Subcutaneous abdominal adipose tissue (tissue), 5 donors: ENCODE measurements around the gene RABGAP1L.
"Not testable (repeated sequence)": the region's sequence is repeated elsewhere in the genome, so short reads cannot be mapped to it uniquely, and the experiment has no call there.

Source experiments
- H3K27ac ChIP-seq: one replicate; pipeline ENCODE4 v1.7.0; 2013; ENCODE audit warnings: low read depth, mild to moderate bottlenecking, inconsistent platforms, low read length, moderate library complexity
- H3K27me3 ChIP-seq, 5 donors: one replicate each; pipeline ENCODE4 v1.7.0; 2013; ENCODE audit warnings: low read length in 5 of 5, inconsistent platforms in 1 of 5; ENCODE audit not compliant: control insufficient read depth in 5 of 5, insufficient read depth in 4 of 5
- H3K36me3 ChIP-seq, 5 donors: one replicate each; pipeline ENCODE4 v1.7.0; 2013; ENCODE audit warnings: low read length in 5 of 5; ENCODE audit not compliant: control insufficient read depth in 5 of 5, insufficient read depth in 5 of 5
- H3K4me1 ChIP-seq, 5 donors: one replicate each; pipeline ENCODE4 v1.7.0; 2013; ENCODE audit warnings: low read length in 5 of 5, mild to moderate bottlenecking in 3 of 5, moderate library complexity in 1 of 5; ENCODE audit not compliant: control insufficient read depth in 5 of 5, insufficient read depth in 5 of 5
- H3K4me3 ChIP-seq, 5 donors: one replicate each; pipeline ENCODE4 v1.7.0; 2013; ENCODE audit warnings: low read length in 5 of 5, low read depth in 1 of 5
- H3K9ac ChIP-seq, 5 donors: one replicate each; pipeline ENCODE4 v1.7.0; 2013; ENCODE audit warnings: low read length in 5 of 5, mild to moderate bottlenecking in 4 of 5, moderate library complexity in 3 of 5
- H3K9me3 ChIP-seq, 5 donors: one replicate each; pipeline ENCODE4 v1.7.0; 2013; ENCODE audit warnings: low read length in 5 of 5; ENCODE audit not compliant: control insufficient read depth in 5 of 5
- donor health status: healthy.
- donor health status: healthy.
- donor health status: healthy.
- donor health status: healthy.
- donor health status: healthy.

The RABGAP1L gene

DNA sequence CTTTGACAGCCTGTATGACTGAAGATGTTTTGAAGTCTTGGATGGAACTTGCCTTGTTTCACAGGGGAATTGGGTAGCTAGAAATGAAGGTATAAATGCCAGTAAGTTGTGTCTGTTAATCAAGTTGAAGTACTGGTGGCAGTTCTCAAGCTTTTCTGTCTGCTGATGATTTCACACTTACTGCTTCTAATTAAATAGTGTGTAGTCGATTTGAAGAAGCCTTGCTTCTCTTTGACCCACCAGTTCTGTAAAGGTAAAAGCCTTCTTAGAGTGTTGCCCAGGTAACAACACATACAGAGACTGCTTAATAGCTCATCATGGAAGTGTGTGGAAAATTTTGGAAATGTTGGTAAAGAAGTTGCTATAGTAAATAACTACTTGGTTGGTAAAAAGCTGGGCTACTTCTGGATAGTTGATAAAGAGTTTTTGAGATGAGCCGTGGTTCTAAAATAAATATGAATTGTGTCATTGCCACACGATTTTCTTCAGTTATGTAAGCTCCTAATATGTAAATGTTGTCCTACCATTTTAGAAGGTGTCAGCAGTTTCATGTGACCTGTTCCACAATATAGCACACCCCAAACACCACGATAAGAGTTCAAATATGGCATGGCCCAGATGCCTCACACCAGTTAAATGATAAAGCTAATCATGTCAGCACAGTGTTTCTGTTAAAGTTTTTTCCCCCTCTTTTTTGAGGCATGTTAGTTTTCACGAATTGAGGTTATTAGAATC lies 7.4 kb downstream of the RABGAP1L start:
- no peaks in the 10 kb centered on the region for H3K36me3 ChIP-seq
- H3K4me3 ChIP-seq: no peak overlapping the region
- no peak overlapping the region for H3K27ac ChIP-seq
- H3K9me3 ChIP-seq: no peaks in the 10 kb centered on the region
- H3K27me3 ChIP-seq: no peaks in the 10 kb centered on the region
- peak overlapping the region in 1 of 5 donors; percentile 13 for H3K9ac ChIP-seq
- H3K4me1 ChIP-seq: peaks cover 0 to 3% (median 0%) of the 10 kb centered on the region in 5 donors

DNA sequence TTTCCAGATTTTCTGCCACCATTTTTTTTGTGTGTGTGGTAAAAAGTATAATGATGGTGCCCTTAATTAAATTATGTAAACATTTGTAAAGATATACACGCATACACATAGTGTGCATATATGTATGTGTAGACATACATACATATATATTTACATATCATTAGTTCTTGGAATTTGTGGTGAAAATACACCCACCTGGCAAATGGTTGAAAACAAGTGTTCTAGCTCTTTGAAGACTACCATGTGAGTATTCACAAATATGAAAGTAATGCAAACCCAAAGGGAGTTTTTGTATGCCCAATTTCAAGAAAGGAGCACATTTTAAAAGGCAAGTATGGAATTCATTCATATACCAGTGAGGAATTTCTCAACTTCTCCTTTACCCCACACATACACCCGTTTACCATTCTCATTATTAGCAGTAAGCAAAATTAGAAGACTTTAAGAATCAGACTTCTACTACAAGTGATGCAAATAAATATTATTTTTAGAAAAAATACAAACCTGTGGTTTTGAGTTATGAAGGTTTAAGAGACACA lies 8.0 kb downstream of the RABGAP1L start:
- no peaks in the 10 kb centered on the region for H3K27me3 ChIP-seq
- no peak overlapping the region for H3K4me3 ChIP-seq
- H3K36me3 ChIP-seq: no peaks in the 10 kb centered on the region
- H3K9ac ChIP-seq: no peak overlapping the region
- H3K9me3 ChIP-seq: no peaks in the 10 kb centered on the region
- H3K4me1 ChIP-seq: peaks cover 0 to 3% (median 0%) of the 10 kb centered on the region in 5 donors
- H3K27ac ChIP-seq: no peak overlapping the region

DNA sequence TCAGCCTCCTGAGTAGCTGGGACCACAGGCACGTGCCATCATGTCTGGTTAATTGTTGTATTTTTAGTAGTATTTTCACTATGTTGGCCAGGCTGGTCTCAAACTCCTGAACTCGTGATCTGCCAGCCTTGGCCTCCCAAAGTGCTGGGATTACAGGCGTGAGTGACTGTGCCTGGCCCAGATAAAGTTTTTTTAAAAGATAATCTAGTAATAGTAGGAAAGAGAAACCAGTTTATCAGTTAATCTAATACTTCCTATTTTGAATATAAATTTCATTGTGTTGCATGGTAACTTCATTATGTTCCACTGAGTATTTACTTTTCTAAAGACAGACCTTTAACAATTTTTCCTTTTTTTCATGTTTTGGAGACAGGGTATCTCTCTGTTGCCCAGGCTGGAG lies 10.0 kb downstream of the RABGAP1L start:
- Histone ChIP-seq H3K9ac (no peak overlapping the region), H3K27ac (no peak overlapping the region), H3K4me3 (no peak overlapping the region), H3K27me3 (no peaks in the 10 kb centered on the region), H3K9me3 (no peaks in the 10 kb centered on the region), H3K4me1 (peaks cover 0 to 3% (median 0%) of the 10 kb centered on the region in 5 donors), H3K36me3 (no peaks in the 10 kb centered on the region)

DNA sequence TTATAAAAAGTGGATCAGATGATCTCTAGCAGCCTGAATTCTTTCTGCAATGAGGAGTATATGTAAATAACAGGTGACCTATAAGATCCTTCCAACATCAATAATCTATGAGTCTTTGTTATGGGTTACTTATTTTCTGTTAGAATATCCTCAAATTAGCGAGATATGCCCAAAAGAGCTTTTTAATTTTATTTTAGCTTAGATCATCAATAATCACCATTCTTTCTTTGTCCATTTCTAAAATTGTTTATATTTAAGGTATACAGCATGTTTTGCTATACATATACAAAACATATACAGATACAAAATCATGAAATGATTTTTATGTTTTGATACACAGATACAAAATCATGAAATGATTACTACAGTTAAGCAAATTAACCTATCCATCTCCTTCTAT lies 11.8 kb downstream of the RABGAP1L start:
- Histone ChIP-seq H3K4me3 (no peak overlapping the region), H3K9me3 (no peaks in the 10 kb centered on the region), H3K27ac (no peak overlapping the region), H3K27me3 (no peaks in the 10 kb centered on the region), H3K36me3 (no peaks in the 10 kb centered on the region), H3K4me1 (no peaks in the 10 kb centered on the region), H3K9ac (no peak overlapping the region)

DNA sequence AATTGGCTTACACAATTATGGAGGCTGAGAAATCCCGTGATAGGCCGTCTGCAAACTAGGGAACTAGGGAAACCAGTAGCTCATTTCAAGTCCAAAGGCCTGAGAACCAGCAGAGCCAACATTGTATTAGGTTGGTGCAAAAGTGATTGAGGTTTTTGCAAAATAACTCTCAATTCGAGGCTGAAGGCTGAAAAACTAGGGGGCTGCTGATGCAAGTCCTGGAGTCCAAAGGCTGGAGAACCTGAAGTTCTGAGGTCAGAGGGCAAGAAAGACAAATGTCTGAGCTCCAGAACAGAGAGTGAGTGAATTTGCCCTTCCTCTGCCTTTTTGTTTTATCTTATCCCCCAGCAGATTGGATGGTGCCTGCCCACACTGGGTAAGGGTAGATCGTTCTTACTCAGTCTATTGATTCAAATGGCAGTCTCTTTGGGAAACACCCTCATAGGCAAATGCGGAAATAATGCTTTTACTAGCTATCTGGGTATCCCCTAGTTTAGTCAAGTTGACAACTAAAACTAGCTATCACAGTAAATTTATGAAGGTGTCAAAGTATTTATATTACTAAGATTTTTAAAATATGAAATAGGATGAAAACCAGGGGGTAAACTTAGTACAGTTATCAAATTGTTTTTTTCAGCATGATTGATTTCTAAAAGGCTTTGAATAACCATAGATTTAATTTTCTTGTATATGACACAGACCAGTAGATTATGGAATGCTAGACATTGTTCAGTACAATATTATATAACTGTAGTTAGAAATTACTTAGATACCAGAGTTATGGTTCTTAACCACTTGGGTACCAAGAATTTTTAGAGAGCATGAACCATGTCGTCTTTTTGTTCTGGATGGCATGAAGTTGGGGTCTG lies 15.4 kb downstream of the RABGAP1L start:
- H3K4me3 ChIP-seq: no peak overlapping the region
- H3K4me1 ChIP-seq: peaks cover 0 to 2% (median 0%) of the 10 kb centered on the region in 5 donors
- no peak overlapping the region for H3K9ac ChIP-seq
- no peaks in the 10 kb centered on the region for H3K9me3 ChIP-seq
- no peaks in the 10 kb centered on the region for H3K27me3 ChIP-seq
- no peaks in the 10 kb centered on the region for H3K36me3 ChIP-seq
- H3K27ac ChIP-seq: no peak overlapping the region

DNA sequence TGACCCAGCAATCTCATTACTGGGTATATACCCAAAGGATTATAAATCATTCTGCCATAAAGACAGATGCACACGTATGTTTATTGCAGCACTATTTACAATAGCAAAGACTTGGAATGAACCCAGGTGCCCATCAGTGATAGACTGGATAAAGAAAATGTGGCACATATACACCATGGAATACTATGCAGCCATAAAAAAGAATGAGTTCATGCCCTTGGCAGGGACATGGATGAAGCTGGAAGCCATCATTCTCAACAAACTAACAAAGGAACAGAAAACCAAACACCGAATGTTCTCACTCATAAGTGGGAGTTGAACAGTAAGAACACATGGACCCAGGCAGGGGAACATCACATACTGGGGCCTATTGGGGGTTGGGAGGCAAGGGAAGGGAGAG lies 19.1 kb downstream of the RABGAP1L start:
- not testable (repeated sequence) for H3K9ac ChIP-seq, H3K27ac ChIP-seq, H3K27me3 ChIP-seq, H3K4me1 ChIP-seq, H3K9me3 ChIP-seq, H3K36me3 ChIP-seq, H3K4me3 ChIP-seq

DNA sequence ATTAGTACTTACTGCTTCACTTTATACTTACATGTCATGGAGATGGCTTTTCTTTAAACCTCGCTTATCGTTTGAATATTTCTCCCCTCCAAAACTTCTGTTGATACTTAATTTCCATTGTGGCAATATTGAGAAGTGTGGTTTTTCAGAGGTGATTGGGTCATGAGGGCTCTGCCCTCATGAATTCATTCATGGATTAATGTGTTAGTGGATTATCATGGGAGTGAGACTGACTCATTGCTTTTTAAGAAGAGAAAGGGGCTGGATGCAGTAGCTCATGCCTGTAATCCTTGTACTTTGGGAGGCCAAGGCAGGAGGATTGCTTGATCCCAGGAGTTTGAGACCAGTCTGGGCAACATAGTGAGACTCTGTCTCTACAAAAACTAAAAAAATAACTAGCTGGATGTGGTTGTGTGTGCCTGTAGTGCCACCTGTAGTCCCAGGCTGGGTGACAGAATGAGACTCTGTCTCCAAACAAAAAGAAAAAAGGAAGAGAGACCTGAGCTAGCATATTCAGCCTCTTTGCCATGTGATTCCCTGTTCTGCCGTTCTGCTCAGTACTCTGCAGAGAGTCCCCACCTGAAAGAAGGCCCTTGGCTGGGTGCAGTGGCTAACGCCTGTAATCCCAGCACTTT lies 30.2 kb downstream of the RABGAP1L start:
- Histone ChIP-seq H3K36me3 (no peaks in the 10 kb centered on the region), H3K4me1 (peaks cover 0 to 2% (median 0%) of the 10 kb centered on the region in 5 donors), H3K27ac (no peak overlapping the region), H3K9me3 (peaks cover 0 to 6% (median 0%) of the 10 kb centered on the region in 5 donors), H3K9ac (no peak overlapping the region), H3K4me3 (no peak overlapping the region), H3K27me3 (no peaks in the 10 kb centered on the region)

DNA sequence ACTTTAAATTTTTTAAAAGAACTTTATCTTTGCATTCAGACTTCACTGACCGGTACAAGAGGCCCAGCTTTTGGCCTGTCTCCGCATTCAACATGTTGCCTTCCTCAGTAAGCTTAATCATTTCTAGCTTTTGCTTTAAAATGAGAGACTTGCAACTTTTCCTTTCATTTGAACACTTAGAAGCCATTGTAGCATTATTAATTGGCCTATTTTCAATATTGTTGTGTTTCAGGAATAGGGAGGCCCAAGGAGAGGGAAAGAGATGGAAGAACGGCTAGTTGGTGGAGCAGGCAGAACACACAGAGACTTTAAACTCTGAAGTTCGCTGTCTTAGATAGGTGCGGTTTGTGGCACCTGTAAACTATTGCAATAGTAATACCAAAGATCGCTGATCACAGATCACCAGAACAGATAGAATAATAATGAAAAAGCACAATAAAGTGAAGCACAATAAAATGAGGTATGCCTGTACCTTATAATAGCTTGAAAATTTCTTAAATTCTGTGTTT lies 31.4 kb downstream of the RABGAP1L start:
- Histone ChIP-seq H3K27ac (no peak overlapping the region), H3K27me3 (no peaks in the 10 kb centered on the region), H3K4me1 (peaks cover 0 to 2% (median 0%) of the 10 kb centered on the region in 5 donors), H3K4me3 (no peak overlapping the region), H3K36me3 (no peaks in the 10 kb centered on the region), H3K9ac (no peak overlapping the region), H3K9me3 (peaks cover 0 to 6% (median 0%) of the 10 kb centered on the region in 5 donors)

DNA sequence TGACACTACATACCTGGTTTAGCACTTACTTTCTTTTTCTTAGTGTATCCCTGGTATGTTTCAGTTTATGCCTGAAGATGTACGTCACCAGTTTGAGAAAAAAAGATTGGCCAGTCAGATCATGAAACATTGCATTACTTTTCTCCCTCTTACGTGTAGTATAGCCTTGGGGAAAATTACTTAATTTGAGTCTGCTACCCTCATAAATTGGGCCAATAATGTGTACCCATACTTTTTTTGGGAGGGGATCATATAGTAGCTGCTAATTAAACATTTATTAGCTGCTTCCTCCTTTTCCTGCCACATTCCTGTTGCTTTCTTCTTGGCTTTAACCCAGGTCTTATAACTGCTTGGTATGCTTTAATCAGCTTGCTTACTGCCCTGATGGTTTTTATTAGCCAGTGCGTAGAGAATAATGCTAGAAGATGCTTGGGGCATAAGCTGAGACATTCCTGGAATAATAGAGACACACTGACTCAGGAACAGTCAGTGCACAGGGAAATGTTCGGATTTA lies 32.1 kb downstream of the RABGAP1L start:
- Histone ChIP-seq H3K4me3 (no peak overlapping the region), H3K36me3 (no peaks in the 10 kb centered on the region), H3K9ac (no peak overlapping the region), H3K4me1 (peaks cover 0 to 2% (median 0%) of the 10 kb centered on the region in 5 donors), H3K27me3 (no peaks in the 10 kb centered on the region), H3K9me3 (peaks cover 0 to 6% (median 0%) of the 10 kb centered on the region in 5 donors), H3K27ac (no peak overlapping the region)
